Mononuclear cell (primary cell): ENCODE measurements around the gene OVOL3. TPM values are rescaled to one million over a fixed set of nuclear protein-coding genes. Genes with fewer than 3 reads are reported as not detected.
A peak's percentile ranks its signal among the peaks of the same experiment; 100 is the strongest.
"Not testable (repeated sequence)": the region's sequence is repeated elsewhere in the genome, so short reads cannot be mapped to it uniquely, and the experiment has no call there.

Experiments
- H3K27me3 ChIP-seq: 2 replicates; pipeline ENCODE4 v1.6.0; 2011; ENCODE audit warnings: low read length, control low read depth; ENCODE audit not compliant: insufficient read depth
- H3K4me1 ChIP-seq: 2 replicates; pipeline ENCODE4 v1.5.1; 2011; ENCODE audit warnings: mild to moderate bottlenecking, low read length, control low read depth; ENCODE audit not compliant: insufficient read depth
- H3K4me3 ChIP-seq: 2 replicates; pipeline ENCODE4 v1.5.1; 2011; ENCODE audit warnings: mild to moderate bottlenecking, low read length, moderate library complexity
- H3K9me3 ChIP-seq: 2 replicates; pipeline ENCODE4 v1.5.1; 2011; ENCODE audit warnings: low read depth, mild to moderate bottlenecking, control low read depth, low read length
- total RNA-seq: library from RNA; depleted of rRNA; stranded (reverse); fragments of >200 nt; gene quantifications from one replicate; pipeline ENCODE4 v1.2.3, GENCODE V29; 2012

OVOL3 gene
- total RNA-seq, 1 donor, result not detected

DNA sequence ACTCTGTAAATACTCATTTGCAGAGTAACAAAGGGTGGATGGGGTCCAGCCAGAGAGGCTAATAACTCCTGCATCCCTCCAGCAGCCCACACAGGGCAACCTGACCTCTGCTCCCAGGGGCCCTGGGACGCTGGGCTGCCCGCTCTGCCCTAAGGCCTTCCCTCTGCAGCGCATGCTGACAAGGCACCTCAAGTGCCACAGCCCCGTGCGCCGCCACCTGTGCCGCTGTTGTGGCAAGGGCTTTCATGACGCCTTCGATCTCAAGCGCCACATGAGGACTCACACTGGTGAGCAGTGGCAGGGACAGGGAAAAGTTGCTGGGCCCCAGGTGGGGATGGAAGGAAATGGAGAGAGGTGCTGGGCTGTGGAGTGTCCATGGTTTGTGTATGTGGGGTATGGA is 1.7 kb downstream of the OVOL3 start:
- Histone ChIP-seq H3K4me1 (peaks cover 27% of the 10 kb centered on the region), H3K27me3 (no peaks in the 10 kb centered on the region), H3K4me3 (no peak overlapping the region), H3K9me3 (no peaks in the 10 kb centered on the region)

DNA sequence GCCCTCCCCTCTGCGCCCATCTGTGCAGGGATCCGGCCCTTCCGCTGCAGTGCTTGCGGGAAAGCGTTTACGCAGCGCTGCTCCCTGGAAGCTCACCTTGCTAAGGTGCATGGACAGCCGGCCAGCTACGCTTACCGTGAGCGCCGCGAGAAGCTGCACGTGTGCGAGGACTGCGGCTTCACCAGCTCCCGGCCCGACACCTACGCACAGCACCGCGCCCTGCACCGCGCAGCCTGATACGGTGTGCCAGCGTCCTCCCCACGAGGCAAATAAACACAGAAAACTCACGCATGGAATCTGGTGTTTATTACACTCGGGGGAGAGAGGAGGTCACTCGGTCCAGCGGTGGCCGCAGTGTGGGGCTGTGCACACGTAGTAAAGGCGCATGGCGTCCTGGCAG is 2.5 kb downstream of the OVOL3 start:
- Histone ChIP-seq H3K27me3 (no peaks in the 10 kb centered on the region), H3K4me3 (peak overlapping the region; percentile 71), H3K4me1 (peaks cover 27% of the 10 kb centered on the region), H3K9me3 (no peaks in the 10 kb centered on the region)

DNA sequence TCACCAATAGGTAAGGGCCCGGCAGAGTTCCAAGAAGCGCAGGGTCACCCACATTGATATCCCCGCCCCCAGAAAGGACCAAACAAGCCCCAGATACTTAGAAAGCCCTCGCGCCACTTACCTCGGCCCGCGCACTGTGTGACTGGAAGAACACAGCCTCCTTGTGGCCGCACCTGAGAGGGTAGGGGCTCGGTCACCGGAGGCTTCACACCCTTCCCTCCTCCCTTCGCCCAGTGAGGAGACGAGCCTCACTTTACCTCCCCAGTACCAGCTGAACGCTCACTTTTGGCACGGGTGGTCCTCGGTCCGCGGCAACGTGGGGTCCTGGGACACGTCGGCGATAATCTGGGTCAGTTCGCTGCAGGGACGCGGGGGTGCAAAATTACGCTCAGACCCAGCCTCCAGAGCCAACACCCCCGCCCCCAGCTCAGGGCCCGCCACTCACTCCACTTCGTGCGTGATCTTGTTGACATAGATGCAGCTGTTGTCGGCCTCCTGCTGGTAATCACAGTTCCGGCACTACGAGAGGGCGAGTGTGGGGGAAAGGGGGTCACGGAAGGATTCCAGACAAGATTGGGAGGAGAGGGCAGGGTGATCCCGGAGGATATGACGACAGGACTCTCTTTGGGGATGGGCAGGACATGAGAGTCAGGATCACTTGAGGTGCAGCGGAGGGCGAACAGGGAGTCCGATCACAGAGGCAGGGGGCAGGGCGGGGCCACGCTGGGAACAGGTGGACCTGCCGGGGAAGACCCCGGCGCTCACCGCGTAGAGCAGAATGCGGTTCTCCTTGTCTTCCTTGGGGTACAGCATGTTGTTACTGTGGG is 3.2 kb downstream of the OVOL3 start:
- peak overlapping the region; percentile 71 for H3K4me3 ChIP-seq
- H3K27me3 ChIP-seq, result no peaks in the 10 kb centered on the region
- peaks cover 27% of the 10 kb centered on the region for H3K4me1 ChIP-seq
- H3K9me3 ChIP-seq, result no peaks in the 10 kb centered on the region

DNA sequence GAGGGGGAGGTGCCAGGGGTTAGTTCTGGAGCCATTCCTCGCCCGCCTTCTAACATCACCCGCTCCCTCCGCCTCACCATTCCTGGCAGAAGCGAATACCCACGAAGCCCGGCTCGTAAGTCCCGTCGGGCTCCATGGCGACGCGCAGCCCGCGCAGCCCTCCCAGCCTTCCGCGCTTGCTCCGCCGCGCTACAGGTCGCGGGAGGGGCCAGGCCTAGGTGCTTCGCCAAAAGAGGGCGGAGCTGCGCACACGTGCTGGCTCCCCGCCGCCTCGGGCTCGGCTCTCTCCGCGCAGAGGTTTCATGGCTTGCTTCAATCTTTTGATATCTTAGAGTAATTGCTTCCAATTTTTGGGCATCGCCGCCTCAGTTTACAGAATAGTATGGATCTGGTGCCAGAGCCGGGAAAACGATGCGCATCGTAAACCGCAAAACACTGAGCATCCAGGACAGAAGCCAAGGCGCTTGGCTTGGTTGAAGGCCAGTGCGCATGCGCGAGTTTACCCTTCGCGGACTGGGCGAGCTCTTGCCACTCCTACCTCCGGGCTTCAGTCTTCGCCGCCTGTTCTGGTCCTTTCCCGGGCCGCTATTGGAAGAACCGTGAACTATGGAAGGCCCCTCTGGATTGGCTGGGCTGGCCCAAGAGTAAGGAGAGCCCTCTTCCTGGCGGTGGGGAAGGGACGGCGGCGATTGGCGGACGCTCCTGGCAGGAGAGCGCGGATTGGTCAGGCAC is 3.9 kb downstream of the OVOL3 start, which contains the start of gene POLR2I:
Gene POLR2I (minus strand): TSS at position 155 of the 732 bp plus-strand sequence. CDS start 19 bp downstream, at position 136.
- peak within 1 kb of the TSS; percentile 71 for H3K4me3 ChIP-seq
- peaks cover 27% of the 10 kb centered on the region for H3K4me1 ChIP-seq
- no peaks in the 10 kb centered on the region for H3K27me3 ChIP-seq
- no peaks in the 10 kb centered on the region for H3K9me3 ChIP-seq

DNA sequence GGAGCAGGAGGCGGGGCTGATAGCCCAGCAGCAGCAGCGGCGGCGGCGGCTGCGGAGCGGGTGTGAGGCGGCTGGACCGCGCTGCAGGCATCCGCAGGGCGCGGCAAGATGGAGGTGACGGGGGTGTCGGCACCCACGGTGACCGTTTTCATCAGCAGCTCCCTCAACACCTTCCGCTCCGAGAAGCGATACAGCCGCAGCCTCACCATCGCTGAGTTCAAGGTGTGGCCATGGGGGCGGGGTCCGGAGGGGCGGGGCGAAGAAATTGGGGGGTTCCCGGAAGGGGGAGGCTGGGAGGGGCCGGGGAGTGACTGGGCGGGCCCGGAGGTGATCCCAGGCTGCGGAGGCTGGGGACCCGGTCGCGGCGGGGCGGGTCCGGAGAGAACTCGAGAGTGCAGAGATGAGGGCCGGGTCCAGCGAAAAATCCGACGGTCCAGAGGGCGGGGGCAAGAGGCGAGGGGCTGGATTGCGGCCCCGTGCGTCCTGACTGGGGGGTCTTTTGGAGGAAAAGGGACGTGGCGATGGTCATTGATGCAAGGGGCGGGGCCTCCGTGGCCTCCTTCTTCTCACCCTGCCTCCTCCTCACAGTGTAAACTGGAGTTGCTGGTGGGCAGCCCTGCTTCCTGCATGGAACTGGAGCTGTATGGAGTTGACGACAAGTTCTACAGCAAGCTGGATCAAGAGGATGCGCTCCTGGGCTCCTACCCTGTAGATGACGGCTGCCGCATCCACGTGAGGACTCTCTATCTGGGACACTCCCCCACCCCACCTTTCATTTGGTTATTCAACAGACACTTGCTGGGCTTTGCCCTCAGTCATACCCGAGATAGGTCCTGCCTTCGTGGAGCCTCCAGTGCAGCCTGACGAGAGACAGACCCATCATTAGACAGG is 4.8 kb downstream of the OVOL3 start, which contains the start of gene TBCB:
Gene TBCB (plus strand): TSS at position 16 of the 891 bp plus-strand sequence. CDS start 93 bp downstream, at position 109.
- no peaks in the 10 kb centered on the region for H3K9me3 ChIP-seq
- H3K27me3 ChIP-seq, result no peaks in the 10 kb centered on the region
- H3K4me3 ChIP-seq, result peak within 1 kb of the TSS; percentile 71
- peaks cover 27% of the 10 kb centered on the region for H3K4me1 ChIP-seq

DNA sequence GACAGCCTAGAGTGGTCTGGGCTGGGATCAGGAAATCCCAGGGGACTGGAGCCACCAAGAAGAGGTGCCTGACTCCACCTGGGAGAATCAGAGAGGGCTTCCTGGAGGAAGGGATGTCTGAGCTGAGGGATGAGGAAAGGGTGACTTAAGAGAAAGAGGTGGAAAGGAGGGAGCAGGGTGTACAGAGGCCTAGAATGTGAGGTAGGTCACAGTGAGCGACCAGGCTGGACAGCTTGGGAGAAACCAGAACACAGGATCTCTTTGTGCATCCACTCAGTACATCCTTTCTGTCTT is 5.3 kb downstream of the OVOL3 start:
- Histone ChIP-seq H3K4me1 (peaks cover 27% of the 10 kb centered on the region), H3K9me3 (no peaks in the 10 kb centered on the region), H3K4me3 (peak overlapping the region; percentile 71), H3K27me3 (no peaks in the 10 kb centered on the region)

DNA sequence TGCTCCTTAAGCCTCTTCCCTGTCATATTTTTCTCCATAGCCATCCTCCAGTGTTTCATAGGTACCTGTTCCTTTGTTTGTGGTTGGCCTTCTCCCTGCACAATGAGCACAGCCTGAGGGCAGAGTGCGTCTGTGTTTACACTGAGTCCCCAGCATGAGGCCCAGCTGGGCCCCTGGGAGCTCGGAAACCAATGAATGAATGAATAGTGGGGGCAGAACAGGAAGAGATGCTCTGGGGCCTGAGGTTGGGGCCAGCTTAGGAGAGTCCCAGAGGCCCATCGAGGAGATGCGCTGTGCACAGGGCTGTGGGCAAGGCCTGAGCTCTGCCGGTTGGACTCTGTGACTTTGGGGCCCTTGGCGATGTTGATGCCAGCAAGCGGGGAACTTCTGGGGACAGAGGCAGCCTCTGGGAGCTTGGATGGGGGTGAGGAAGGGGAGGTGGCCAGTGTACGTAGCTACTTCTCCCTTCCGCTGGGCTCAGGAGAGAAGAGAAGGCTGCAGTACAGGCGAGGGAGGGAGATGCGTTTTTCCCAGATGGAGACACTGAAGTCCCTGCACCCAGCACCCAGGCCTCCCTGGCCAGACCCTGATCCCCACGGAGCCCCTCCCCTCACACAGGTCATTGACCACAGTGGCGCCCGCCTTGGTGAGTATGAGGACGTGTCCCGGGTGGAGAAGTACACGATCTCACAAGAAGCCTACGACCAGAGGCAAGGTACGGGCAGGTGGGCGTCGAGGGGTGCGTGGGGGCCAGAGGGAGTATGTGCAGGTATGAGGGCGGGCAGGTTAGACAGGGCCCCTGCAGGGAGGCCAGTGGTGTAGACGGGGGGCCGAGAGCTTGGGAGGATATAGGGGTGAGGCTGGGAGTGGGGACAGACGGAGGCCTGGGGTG is 9.4 kb downstream of the OVOL3 start:
- H3K9me3 ChIP-seq, result no peaks in the 10 kb centered on the region
- H3K27me3 ChIP-seq, result no peaks in the 10 kb centered on the region
- H3K4me1 ChIP-seq, result peaks cover 13% of the 10 kb centered on the region
- H3K4me3 ChIP-seq, result no peak overlapping the region

DNA sequence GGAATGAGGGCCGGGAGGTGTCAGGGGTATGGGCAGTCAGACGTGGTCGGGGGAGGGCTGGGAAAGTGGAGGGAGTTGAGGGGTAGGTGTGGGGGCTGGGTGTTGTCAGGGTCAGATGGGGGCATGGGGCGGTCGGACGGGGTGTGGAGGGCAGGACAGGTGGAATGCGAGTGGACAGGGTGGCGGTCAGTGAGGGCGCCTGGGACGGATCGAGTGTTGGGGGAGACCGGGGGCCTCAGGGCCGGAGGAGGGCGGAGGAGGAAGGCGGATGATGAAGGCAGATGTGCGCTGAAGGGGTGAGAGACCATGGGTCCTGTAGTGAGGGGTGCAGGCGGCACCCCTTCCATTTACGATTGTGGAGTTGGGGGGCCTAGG is 10.0 kb downstream of the OVOL3 start:
- Histone ChIP-seq H3K9me3 (no peaks in the 10 kb centered on the region), H3K27me3 (no peaks in the 10 kb centered on the region), H3K4me1 (peaks cover 11% of the 10 kb centered on the region), H3K4me3 (no peak overlapping the region)

DNA sequence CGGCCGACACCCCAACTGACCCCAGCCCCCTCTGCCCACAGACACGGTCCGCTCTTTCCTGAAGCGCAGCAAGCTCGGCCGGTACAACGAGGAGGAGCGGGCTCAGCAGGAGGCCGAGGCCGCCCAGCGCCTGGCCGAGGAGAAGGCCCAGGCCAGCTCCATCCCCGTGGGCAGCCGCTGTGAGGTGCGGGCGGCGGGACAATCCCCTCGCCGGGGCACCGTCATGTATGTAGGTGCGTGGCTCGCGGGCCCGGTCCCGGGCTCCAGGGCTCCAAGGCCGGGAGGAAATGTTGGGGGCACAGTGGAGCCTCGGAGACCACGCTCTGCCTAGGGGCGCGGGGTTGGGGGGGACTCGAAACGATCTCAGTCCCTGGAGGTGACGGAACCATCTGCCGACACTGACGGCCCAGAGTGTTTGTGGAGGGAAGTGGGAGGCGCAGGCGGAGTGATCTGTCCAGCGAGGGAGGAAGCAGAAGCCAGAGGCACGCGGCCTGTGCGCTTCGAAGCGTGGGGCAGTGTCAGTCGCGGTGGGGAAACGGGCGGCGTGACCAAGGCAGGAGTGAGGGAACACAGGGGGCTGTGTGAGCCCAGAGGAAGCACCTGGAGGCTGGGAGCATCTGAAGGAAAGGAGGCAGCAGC is 10.7 kb downstream of the OVOL3 start:
- H3K9me3 ChIP-seq, result no peaks in the 10 kb centered on the region
- H3K27me3 ChIP-seq, result no peaks in the 10 kb centered on the region
- no peak overlapping the region for H3K4me3 ChIP-seq
- peaks cover 4% of the 10 kb centered on the region for H3K4me1 ChIP-seq

DNA sequence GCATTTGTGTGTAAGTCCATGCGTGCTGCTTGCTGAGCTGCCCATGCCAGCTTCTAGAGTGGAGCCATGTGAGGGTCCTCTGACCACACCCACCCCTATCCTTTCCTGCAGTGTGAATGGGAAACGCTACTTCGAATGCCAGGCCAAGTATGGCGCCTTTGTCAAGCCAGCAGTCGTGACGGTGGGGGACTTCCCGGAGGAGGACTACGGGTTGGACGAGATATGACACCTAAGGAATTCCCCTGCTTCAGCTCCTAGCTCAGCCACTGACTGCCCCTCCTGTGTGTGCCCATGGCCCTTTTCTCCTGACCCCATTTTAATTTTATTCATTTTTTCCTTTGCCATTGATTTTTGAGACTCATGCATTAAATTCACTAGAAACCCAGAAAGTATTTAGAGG is 14.6 kb downstream of the OVOL3 start:
- Histone ChIP-seq H3K4me3 (no peak overlapping the region), H3K4me1 (peaks cover 27% of the 10 kb centered on the region), H3K9me3 (no peaks in the 10 kb centered on the region), H3K27me3 (no peaks in the 10 kb centered on the region)

DNA sequence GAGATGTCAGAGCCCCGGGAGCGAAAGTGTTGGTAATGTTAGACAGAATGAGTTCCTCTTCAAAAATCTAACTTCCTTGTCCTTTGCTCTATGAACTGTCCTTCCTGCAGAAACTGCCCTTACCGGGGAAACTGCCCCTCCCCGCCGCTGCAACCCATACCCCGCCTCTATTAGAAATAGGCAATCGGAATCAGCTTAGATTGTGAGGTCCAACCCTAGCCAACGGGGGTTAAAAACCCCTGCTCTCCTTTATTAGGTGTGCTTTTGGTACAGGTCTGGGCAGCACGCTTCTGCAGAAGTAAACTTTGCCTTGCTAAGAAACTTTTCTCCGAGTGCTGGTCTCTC is 17.4 kb downstream of the OVOL3 start:
- H3K9me3 ChIP-seq, result no peaks in the 10 kb centered on the region
- peak overlapping the region; percentile 54 for H3K4me3 ChIP-seq
- no peaks in the 10 kb centered on the region for H3K27me3 ChIP-seq
- peaks cover 53% of the 10 kb centered on the region for H3K4me1 ChIP-seq

DNA sequence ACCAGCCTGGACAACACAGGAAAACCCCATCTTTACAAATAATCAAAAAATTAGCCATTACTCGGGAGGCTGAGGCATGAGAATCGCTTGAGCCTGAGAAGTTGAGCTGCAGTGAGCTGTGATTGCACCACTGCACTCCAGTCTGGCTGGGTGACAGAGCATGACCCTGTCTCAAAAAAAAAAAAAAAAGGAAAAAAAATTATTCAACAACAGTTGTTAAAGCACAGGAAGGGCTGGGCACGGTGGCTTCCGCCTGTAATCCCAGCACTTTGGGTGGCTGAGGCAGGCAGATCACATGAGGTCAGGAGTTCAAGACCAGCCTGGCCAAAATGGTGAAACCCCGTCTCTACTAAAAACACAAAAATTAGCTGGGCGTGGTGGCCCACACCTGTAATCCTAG is 20.3 kb downstream of the OVOL3 start:
- not testable (repeated sequence) for H3K4me3 ChIP-seq, H3K27me3 ChIP-seq, H3K9me3 ChIP-seq
- H3K4me1 ChIP-seq, result peaks cover 53% of the 10 kb centered on the region

DNA sequence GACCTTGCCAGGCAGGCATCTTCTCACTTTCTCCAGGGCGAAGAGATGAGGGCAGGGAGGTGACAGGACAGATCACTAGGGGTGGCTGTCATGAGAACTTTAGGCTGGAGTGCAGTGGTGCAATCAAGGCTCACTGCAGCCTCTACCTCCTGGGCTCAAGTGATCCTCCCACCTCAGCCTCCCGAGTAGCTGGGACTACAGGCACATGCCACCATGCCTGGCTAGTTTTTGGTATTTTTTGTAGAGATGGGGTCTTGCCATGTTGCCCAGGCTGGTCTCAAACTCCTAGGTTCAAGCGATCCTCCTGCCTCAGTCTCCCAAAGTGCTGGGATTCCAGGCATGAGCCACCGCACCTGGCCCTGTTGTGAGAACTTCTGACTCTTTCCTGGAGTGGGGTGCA is 23.9 kb downstream of the OVOL3 start:
- not testable (repeated sequence) for H3K27me3 ChIP-seq, H3K9me3 ChIP-seq, H3K4me3 ChIP-seq
- peaks cover 48% of the 10 kb centered on the region for H3K4me1 ChIP-seq
